ENCODE results near the gene MDH1. TPM values are rescaled to one million over a fixed set of nuclear protein-coding genes. Genes with fewer than 3 reads are reported as not detected.

Gene MDH1
- total RNA-seq, 4 donors from 2014 or later, result 134 to 229 (median 190) TPM

DNA sequence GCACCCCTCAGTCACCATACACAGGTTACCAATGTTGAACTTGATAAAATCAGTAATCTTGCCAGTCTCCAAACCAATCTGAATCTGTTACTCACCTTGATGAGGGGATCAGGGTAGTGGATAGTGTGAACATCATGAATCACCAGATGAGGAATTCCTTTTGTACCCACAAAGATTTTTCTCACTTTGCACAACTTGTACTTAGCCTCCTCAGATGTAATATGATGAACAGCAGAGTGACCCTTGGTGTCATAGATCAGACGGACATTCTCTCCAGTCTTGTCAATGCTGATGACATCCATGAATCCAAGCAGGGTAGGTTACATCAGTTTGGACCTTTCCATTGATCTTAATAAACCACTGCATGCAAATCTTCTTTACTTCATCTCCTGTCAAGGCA lies 54.7 kb downstream of the MDH1 start:
- no peak for ATAC-seq
- peaks cover 0 to 6% (median 0%) of the 10 kb centered on the region in 3 donors for H3K9me3 ChIP-seq
- H3K27ac ChIP-seq, result no peak overlapping the region
- H3K36me3 ChIP-seq, result no peaks in the 10 kb centered on the region
- TF ChIP-seq EP300 (IDR thresholded peaks at IDR 0.05) (no peak), POLR2AphosphoS5 (IDR thresholded peaks at IDR 0.05) (no peak), POLR2A (IDR thresholded peaks at IDR 0.05) (no peak)
- no peaks in the 10 kb centered on the region for H3K4me1 ChIP-seq
- H3K27me3 ChIP-seq, result peaks cover 6% of the 10 kb centered on the region
- WGBS, 2 donors (ENCODE audit: low coverage in 1 of 2), result 75 to 80% methylated on average over 1 of the region's 1 CpG
- no peak overlapping the region for H3K4me3 ChIP-seq

DNA sequence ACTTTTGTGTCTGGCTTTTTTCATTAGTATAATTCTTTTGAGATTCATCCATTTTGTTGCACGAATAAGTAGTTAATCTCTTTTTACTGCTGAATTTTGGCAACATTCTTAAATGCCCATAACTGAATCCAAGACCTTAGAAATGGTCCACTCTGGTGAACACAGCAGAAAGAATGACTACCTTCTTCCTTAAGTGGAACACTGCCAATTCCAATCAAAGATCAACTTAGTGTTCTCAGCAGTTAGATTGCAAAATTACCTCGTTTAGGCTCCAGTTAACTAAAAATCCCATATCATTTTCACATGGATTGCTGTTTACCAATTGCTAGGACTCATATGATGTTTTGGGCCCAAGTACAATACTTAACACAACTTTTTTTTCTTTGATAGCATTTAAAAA lies 59.9 kb downstream of the MDH1 start:
- Histone ChIP-seq H3K27ac (no peak overlapping the region), H3K4me3 (no peak overlapping the region), H3K27me3 (peaks cover 6% of the 10 kb centered on the region), H3K9me3 (peaks cover 0 to 8% (median 0%) of the 10 kb centered on the region in 3 donors), H3K36me3 (no peaks in the 10 kb centered on the region), H3K4me1 (no peaks in the 10 kb centered on the region)
- no peak for ATAC-seq
- no peak for TF ChIP-seq POLR2A (IDR thresholded peaks at IDR 0.05)
- no peak for TF ChIP-seq EP300 (IDR thresholded peaks at IDR 0.05)
- TF ChIP-seq, protein P1, sequence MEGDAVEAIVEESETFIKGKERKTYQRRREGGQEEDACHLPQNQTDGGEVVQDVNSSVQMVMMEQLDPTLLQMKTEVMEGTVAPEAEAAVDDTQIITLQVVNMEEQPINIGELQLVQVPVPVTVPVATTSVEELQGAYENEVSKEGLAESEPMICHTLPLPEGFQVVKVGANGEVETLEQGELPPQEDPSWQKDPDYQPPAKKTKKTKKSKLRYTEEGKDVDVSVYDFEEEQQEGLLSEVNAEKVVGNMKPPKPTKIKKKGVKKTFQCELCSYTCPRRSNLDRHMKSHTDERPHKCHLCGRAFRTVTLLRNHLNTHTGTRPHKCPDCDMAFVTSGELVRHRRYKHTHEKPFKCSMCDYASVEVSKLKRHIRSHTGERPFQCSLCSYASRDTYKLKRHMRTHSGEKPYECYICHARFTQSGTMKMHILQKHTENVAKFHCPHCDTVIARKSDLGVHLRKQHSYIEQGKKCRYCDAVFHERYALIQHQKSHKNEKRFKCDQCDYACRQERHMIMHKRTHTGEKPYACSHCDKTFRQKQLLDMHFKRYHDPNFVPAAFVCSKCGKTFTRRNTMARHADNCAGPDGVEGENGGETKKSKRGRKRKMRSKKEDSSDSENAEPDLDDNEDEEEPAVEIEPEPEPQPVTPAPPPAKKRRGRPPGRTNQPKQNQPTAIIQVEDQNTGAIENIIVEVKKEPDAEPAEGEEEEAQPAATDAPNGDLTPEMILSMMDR (IDR thresholded peaks at IDR 0.05), result no peak
- TF ChIP-seq POLR2AphosphoS5 (IDR thresholded peaks at IDR 0.05), result no peak
- 60 to 66% methylated on average over 2 of the region's 2 CpGs for WGBS, 2 donors (ENCODE audit: low coverage in 1 of 2)

DNA sequence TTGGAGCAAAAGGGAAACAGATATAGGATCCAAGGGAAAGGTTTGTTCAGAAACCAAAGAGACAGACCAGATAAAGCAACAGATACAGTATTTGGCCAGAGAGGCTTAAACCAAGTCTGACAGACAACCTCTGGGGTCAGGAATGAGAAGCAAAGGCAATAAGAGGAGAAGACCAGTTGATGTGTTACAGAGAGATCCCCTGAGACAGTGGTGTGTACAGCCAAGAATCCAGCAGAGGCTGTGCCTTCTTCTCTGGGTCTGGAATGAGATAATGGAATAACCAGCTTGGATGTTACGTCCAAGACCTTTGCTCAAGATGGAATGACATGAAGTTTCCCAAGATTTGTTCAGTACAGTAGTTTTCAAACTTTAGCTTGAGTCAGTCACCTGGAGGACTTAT lies 61.1 kb downstream of the MDH1 start:
- no peak for ATAC-seq
- Histone ChIP-seq H3K4me3 (no peak overlapping the region), H3K27me3 (peaks cover 6% of the 10 kb centered on the region), H3K36me3 (no peaks in the 10 kb centered on the region), H3K4me1 (no peaks in the 10 kb centered on the region), H3K9me3 (peaks cover 0 to 9% (median 0%) of the 10 kb centered on the region in 3 donors), H3K27ac (no peak overlapping the region)
- TF ChIP-seq, protein P1 (IDR thresholded peaks at IDR 0.05), result no peak
- no peak for TF ChIP-seq POLR2A (IDR thresholded peaks at IDR 0.05)
- no peak for TF ChIP-seq POLR2AphosphoS5 (IDR thresholded peaks at IDR 0.05)
- TF ChIP-seq EP300 (IDR thresholded peaks at IDR 0.05), result no peak
- 71 to 100% methylated on average over 1 of the region's 1 CpG for WGBS, 2 donors (ENCODE audit: low coverage in 1 of 2)

DNA sequence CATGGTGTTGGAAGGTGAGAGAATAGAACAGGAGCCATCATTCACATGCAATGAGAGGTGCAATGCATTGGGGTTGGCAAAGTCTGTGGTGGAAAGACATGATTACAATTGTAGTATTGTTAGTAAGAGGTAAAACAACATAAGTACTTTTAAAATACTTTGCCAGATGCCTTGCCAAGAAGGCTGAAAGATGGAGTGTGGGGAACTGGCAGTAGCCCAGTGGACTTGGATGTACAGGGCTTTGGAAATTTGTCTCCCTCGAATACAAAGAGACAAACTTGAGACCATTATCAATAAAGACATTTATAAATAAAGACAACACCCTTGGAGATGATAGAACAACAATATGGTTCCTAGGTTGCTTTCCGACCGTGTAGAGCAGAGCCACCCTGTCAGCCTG lies 62.0 kb downstream of the MDH1 start:
- no peaks in the 10 kb centered on the region for H3K4me1 ChIP-seq
- peaks cover 6% of the 10 kb centered on the region for H3K27me3 ChIP-seq
- WGBS, 2 donors (ENCODE audit: low coverage in 1 of 2), result 57 to 63% methylated on average over 3 of the region's 3 CpGs
- H3K27ac ChIP-seq, result no peak overlapping the region
- peaks cover 0 to 9% (median 0%) of the 10 kb centered on the region in 3 donors for H3K9me3 ChIP-seq
- no peaks in the 10 kb centered on the region for H3K36me3 ChIP-seq
- no peak for ATAC-seq
- H3K4me3 ChIP-seq, result no peak overlapping the region
- TF ChIP-seq POLR2AphosphoS5 (IDR thresholded peaks at IDR 0.05) (no peak), EP300 (IDR thresholded peaks at IDR 0.05) (no peak), POLR2A (IDR thresholded peaks at IDR 0.05) (no peak)
- TF ChIP-seq, protein P1 (IDR thresholded peaks at IDR 0.05), result no peak

DNA sequence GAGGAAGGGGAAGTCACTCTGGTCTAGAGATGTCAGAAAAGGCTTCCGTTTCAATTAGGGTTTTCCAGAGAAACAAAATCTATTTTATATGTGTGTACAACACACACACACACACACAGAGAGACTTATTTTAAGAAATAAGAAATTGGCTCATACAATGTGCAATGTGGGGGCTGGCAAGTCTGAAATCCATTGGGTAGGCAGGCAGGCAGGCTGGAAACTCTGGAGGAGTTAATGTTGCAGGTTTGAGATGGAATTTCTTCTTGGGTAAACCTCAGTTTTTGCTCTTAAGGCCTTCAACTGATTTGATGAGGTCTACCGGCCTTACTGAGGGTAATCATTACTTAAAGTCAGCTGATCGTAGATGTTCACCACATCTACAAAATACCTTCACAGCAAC lies 62.6 kb downstream of the MDH1 start:
- H3K4me3 ChIP-seq, result no peak overlapping the region
- no peaks in the 10 kb centered on the region for H3K4me1 ChIP-seq
- no peak for ATAC-seq
- 67 to 80% methylated on average over 2 to 3 of the region's 3 CpGs for WGBS, 2 donors (ENCODE audit: low coverage in 1 of 2)
- no peaks in the 10 kb centered on the region for H3K36me3 ChIP-seq
- TF ChIP-seq POLR2AphosphoS5 (IDR thresholded peaks at IDR 0.05) (no peak), POLR2A (IDR thresholded peaks at IDR 0.05) (no peak), EP300 (IDR thresholded peaks at IDR 0.05) (no peak)
- TF ChIP-seq, protein P1 (IDR thresholded peaks at IDR 0.05), result no peak
- H3K9me3 ChIP-seq, result peaks cover 0 to 9% (median 0%) of the 10 kb centered on the region in 3 donors
- no peak overlapping the region for H3K27ac ChIP-seq
- peaks cover 6% of the 10 kb centered on the region for H3K27me3 ChIP-seq
